Transverse colon (tissue), 4 donors: ENCODE measurements around the gene JAKMIP1. TPM values are rescaled to one million over a fixed set of nuclear protein-coding genes. Genes with fewer than 3 reads are reported as not detected.

Experiments
- DNase-seq: peaks from one replicate; pipeline ENCODE4 v3.0.0-alpha.2; 2019
- H3K27ac ChIP-seq, 4 donors: fragments of 200-600 bp; sonication (generic); 2 replicates each; pipeline ENCODE4 v1.5.1; 2016 to 2018; ENCODE audit warnings: inconsistent platforms in 4 of 4
- H3K27me3 ChIP-seq: fragments of 200-600 bp; sonication (generic); 2 replicates; pipeline ENCODE4 v1.5.1; 2017; ENCODE audit warnings: inconsistent platforms
- H3K36me3 ChIP-seq, 4 donors: fragments of 200-600 bp; sonication (generic); 2 replicates each; pipeline ENCODE4 v1.5.1; 2017 to 2019; ENCODE audit warnings: inconsistent platforms in 4 of 4
- H3K4me1 ChIP-seq, 4 donors: fragments of 200-600 bp; sonication (generic); 2 replicates each; pipeline ENCODE4 v1.5.1; 2017 to 2020; ENCODE audit warnings: inconsistent platforms in 4 of 4
- H3K4me3 ChIP-seq, 4 donors: fragments of 200-600 bp; sonication (generic); 1 replicate in 1 of 4; 2 replicates in 3 of 4; pipeline versions ENCODE4 v1.5.1 to v1.6.1; 2017 to 2019; ENCODE audit warnings: inconsistent platforms in 4 of 4
- H3K9me3 ChIP-seq, 2 donors: fragments of 200-600 bp; sonication (generic); 2 replicates each; pipeline ENCODE4 v1.5.1; 2017 to 2019; ENCODE audit warnings: inconsistent platforms in 2 of 2
- CTCF ChIP-seq, 5 experiments: fragments of 200-600 bp in 3 of 5; fragments of 450-650 bp in 2 of 5; sonication (generic) in 3 of 5; IDR thresholded peaks; 1 replicate in 2 of 5; 2 replicates in 3 of 5; pipeline ENCODE4 v1.5.1; 2016 to 2017; ENCODE audit warnings: antibody characterized with exemption in 5 of 5, inconsistent platforms in 3 of 5, mild to moderate bottlenecking in 2 of 5, moderate library complexity in 1 of 5
- EP300 ChIP-seq: sonication (generic); formaldehyde crosslinking; IDR thresholded peaks from one replicate; pipeline ENCODE4 v1.6.1; 2017; ENCODE audit warnings: antibody characterized with exemption, low read depth
- POLR2A ChIP-seq: fragments of 450-650 bp; IDR thresholded peaks from one replicate; pipeline ENCODE4 v1.6.1; 2016; ENCODE audit warnings: antibody characterized with exemption, mild to moderate bottlenecking, moderate library complexity
- POLR2AphosphoS5 ChIP-seq, 3 donors: sonication (generic); formaldehyde crosslinking; IDR thresholded peaks; one replicate each; pipeline ENCODE4 v1.6.1; 2016; ENCODE audit warnings: antibody characterized with exemption in 3 of 3
- WGBS, 2 donors: methylation state at CpG; one replicate each; pipeline ENCODE4 v1.1.5; 2018; ENCODE audit warnings: low coverage in 1 of 2; 5-methylcytosine and 5-hydroxymethylcytosine counted together
- in situ Hi-C, 4 donors: fragments of 200-750 bp; cut with MboI; loops; one replicate each; pipeline versions ENCODE4 v1.15.0 to v1.15.1; 2017; ENCODE audit warnings: low sequenced_read_pairs in 3 of 4, low pct_ligation_motif_present in 1 of 4, low pct_unique_long_range_greater_than_20kb in 1 of 4
- intact Hi-C: fragments of 100-400 bp; cut with DNase I; formaldehyde crosslinking; loops from one replicate; pipeline ENCODE4 v1.15.1; 2023; ENCODE audit warnings: low total_unique reads
- total RNA-seq, 4 donors: library from RNA; depleted of rRNA; stranded (reverse); fragments of >200 nt; gene quantifications; one replicate each; pipeline ENCODE4 v1.1.0, GENCODE V29; 2016

The JAKMIP1 gene
- total RNA-seq, 4 donors from 2014 or later = 1.2 to 1.7 TPM; not detected in 2

GRCh38 chr4:6230502-6230785 is 30.1 kb upstream of the JAKMIP1 start:
- peaks cover 3% of the 10 kb centered on the region for H3K27me3 ChIP-seq
- H3K9me3 ChIP-seq = no peaks in the 10 kb centered on the region
- no peak overlapping the region for H3K27ac ChIP-seq
- intact Hi-C loops = no loop called here
- no peaks in the 10 kb centered on the region for H3K4me1 ChIP-seq
- no peak overlapping the region for H3K4me3 ChIP-seq
- DNase-seq = no peak
- TF ChIP-seq CTCF (IDR thresholded peaks at IDR 0.05) (no peak), POLR2A (no peak), EP300 (no peak), POLR2AphosphoS5 (IDR thresholded peaks at IDR 0.05) (no peak)
- H3K36me3 ChIP-seq = no peaks in the 10 kb centered on the region
- WGBS, 2 donors = 0% methylated on average over 1 of the region's 3 CpGs
- in situ Hi-C loops = no loop called here

- no peak for DNase-seq
- Histone ChIP-seq H3K4me1 (no peaks in the 10 kb centered on the region), H3K9me3 (no peaks in the 10 kb centered on the region), H3K4me3 (no peak overlapping the region), H3K27ac (no peak overlapping the region), H3K36me3 (no peaks in the 10 kb centered on the region), H3K27me3 (peaks cover 9% of the 10 kb centered on the region)
- 69% methylated on average over 18 of the region's 18 CpGs; no CpG with 5 or more reads in 1 of the 2 donors for WGBS, 2 donors
- TF ChIP-seq POLR2A (no peak), POLR2AphosphoS5 (IDR thresholded peaks at IDR 0.05) (no peak), EP300 (no peak), CTCF (IDR thresholded peaks at IDR 0.05) (no peak)
- intact Hi-C loops = no loop called here
- in situ Hi-C loops = no loop called here
Observed at GRCh38 chr4:6229671-6230501, 29.5 kb upstream of the JAKMIP1 start.

DNA sequence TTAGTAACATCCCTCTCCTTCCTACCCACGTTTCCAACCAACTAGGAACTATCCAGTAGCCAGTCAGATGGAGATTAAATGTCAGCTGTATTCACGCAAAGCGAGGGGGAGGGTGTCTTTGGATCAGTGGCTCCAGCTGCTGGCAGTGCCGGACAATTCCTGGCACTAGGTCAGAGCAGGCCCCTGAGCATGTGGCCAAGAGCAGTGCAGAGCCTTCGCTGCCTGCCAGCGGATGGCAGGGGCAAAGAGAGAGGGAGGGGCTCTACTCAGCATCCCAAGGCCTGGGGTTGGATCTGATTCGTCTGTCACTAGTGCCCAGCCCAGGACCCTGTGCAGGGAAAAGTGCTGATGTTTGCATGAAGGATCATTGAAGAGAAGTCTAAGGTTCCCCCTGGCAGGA is 28.7 kb upstream of the JAKMIP1 start:
- DNase-seq = no peak
- no peaks in the 10 kb centered on the region for H3K36me3 ChIP-seq
- intact Hi-C loops (no loop called here), in situ Hi-C loops (no loop called here)
- TF ChIP-seq CTCF (IDR thresholded peaks at IDR 0.05) (no peak), EP300 (no peak), POLR2A (no peak), POLR2AphosphoS5 (IDR thresholded peaks at IDR 0.05) (no peak)
- H3K27ac ChIP-seq = no peak overlapping the region
- no peaks in the 10 kb centered on the region for H3K9me3 ChIP-seq
- no peak overlapping the region for H3K4me3 ChIP-seq
- WGBS, 2 donors = 13 to 50% methylated on average over 1 to 7 of the region's 7 CpGs
- peaks cover 14% of the 10 kb centered on the region for H3K27me3 ChIP-seq
- no peaks in the 10 kb centered on the region for H3K4me1 ChIP-seq

DNA sequence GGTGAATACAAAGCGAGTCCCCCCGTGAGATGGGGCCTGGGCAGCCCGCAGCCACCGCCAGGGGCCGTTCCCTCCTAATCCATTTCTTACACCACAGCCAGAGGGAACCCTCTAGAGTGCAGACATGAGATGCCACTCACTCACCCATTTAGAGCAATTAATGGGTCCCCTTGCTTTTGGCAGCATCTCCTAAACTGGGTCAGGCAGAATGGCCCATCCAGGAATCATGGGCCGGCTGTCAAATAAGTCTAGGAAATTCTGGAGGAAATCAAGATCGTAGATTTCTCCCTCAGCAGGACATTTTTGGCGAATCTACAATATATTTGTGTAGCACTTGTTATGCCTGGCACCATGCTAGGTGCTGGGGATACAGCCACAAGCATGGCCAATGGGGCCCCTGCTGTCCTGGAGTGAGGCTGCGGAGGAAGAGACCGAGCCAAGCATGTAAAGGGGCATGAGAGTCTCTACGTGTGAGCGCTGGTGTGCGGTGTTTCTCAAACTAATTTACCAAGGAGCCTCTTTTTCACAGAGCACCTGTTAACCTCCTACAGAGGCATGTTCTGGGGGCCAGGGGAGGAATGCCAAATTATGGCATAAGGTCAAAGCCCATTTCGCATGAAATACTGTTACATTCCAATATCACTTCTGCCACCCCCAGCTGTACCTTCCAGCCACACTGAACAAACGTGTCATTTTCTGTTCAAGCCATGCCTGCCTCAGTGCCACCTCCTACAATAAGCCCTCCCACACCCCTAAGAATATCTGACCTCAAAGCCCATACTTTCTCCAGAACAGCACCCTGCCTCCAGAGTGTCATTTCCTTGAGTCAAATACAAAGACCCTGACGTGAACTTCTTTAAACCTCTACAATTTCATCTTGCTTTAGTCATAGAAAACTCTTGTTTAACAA is 28.1 kb upstream of the JAKMIP1 start:
- Histone ChIP-seq H3K4me3 (no peak overlapping the region), H3K4me1 (no peaks in the 10 kb centered on the region), H3K27me3 (peaks cover 19% of the 10 kb centered on the region), H3K36me3 (no peaks in the 10 kb centered on the region), H3K27ac (no peak overlapping the region), H3K9me3 (no peaks in the 10 kb centered on the region)
- 38 to 80% methylated on average over 2 to 16 of the region's 16 CpGs for WGBS, 2 donors
- intact Hi-C loops = no loop called here
- TF ChIP-seq CTCF (IDR thresholded peaks at IDR 0.05) = no peak
- DNase-seq = no peak
- in situ Hi-C loops = no loop called here
